SW 1271 (cell line): ENCODE results near the gene KCNAB2.
"Not testable (repeated sequence)": the region's sequence is repeated elsewhere in the genome, so short reads cannot be mapped to it uniquely, and the experiment has no call there.

Source experiments
- DNase-seq, 2 experiments: peaks; one replicate each; lab custom pipeline; 2025; lab: John Stamatoyannopoulos, UW

The KCNAB2 gene

DNA sequence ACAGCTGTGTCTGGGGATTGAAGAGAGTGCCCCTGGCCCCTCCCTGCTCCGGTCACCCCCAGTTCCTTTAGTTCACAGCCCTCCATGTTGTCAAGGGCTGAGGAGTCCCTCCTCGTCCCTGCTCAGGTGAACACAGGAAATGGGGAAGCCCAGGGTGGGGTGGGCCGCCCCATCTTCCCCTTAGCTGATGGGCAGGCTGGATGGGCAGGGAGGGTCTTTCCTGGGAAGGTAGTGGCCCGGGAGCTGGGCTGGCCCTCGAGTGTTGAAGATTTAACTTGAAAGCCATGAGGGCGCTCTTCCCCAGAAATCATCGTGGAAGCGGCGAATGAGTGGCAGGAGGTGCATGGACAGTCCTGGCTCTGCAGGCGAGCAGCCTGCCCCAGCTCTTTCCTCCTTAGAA is 35.1 kb upstream of the KCNAB2 start:
- DNase-seq = no peak

DNA sequence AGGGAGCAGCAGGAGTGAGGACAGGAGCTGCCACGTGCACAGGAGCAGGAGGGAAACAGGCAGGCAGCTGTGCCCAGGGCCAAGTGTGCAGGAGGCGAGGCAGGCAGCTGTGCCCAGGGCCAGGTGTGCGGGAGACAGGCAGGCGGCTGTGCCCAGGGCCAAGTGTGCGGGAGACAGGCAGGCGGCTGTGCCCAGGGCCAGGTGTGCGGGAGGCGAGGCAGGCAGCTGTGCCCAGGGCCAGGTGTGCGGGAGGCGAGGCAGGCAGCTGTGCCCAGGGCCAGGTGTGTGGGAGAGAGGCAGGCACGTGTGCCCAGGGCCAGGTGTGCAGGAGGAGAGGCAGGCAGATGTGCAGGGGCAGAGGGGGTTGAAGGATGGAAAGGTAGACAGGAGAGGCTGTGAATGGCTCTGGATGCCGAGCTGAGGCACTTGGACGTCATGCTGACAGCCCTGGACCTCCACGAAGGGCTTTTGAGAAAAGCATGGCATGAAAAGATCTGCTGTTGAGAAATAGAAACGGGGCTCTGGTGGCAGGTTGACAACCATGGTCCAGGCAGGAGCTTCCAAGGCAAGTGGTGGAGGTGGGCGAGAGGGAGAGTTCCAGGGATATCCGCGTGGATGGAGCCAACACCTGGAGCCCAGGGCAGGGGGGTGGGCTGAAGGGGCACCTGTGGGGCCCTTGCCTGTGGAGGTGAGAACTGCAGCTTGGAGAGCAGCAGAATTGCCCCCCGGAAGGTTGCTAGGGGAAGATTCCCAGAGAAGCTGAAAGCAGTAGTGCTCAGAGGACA is 34.3 kb upstream of the KCNAB2 start:
- no peak for DNase-seq

DNA sequence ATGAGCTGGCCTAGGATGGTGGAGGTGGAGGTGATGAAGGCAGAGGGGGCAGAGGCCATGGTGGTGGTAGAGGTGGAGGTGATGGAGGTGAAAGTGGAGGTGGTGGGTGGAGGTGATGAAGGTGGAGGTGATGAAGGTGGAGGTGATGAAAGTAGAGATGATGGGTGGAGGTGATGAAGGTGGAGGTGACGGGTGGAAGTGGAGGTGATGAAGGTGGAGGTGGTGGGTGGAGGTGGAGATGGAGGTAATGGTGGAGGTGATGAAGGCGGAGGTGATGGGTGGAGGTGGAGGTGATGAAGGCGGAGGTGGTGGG is 33.8 kb upstream of the KCNAB2 start:
- no peak for DNase-seq

GRCh38 chr1:6012529-6013318 is 33.0 kb upstream of the KCNAB2 start:
- no peak for DNase-seq

GRCh38 chr1:6013491-6013890 is 32.2 kb upstream of the KCNAB2 start:
- DNase-seq = no peak

GRCh38 chr1:6014130-6014999 is 31.3 kb upstream of the KCNAB2 start:
- no peak for DNase-seq

DNA sequence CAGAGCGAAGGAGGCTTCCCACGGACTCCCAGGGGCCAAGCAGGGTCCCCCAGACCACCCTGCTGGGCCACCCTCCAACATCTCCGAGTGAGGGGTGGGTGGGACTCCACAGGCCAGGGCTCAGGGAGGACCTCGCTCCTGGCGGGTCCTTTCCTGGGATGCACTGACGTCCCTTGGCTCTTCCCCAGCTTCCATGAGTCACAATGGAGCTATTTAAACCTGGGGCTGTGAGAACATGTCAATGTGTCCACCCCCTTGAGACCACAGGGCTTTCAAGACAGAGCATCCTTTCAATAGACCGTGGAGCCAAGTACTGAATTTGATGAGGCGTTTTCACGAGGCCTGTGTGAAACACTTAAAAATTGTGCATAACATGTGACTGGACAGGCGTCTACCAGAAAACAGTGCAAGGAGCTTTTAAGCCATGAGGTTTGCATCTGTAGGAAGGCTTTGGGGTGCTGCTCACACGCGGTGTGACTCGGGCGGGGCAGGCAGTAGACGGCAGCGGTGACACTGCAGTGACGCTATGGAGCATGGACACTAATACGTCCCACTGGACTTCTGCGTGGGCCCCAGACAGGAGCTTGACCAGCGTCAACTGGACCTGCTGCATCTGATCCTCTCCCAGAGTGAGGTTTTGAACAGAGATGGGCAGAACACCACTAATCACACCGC is 29.4 kb upstream of the KCNAB2 start:
- DNase-seq = no peak

DNA sequence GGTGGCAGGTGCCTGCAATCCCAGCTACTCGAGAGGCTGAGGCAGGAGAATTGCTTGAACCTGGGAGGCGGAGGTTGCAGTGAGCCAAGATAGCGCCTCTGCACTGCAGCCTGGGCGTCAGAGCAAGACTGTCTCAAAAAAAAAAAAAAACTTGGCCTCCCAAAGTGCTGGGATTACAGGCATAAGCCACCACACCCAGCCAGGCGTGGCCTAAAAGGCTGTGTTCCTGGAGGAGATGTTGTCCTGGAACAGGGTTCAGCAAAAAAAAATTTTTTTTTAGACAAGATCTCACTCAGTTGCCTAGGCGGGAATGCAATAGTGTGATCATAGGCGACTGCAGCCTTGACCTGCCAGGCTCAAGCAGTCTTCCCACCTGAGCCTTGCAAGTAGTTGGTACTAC is 28.0 kb upstream of the KCNAB2 start:
- not testable (repeated sequence) for DNase-seq

DNA sequence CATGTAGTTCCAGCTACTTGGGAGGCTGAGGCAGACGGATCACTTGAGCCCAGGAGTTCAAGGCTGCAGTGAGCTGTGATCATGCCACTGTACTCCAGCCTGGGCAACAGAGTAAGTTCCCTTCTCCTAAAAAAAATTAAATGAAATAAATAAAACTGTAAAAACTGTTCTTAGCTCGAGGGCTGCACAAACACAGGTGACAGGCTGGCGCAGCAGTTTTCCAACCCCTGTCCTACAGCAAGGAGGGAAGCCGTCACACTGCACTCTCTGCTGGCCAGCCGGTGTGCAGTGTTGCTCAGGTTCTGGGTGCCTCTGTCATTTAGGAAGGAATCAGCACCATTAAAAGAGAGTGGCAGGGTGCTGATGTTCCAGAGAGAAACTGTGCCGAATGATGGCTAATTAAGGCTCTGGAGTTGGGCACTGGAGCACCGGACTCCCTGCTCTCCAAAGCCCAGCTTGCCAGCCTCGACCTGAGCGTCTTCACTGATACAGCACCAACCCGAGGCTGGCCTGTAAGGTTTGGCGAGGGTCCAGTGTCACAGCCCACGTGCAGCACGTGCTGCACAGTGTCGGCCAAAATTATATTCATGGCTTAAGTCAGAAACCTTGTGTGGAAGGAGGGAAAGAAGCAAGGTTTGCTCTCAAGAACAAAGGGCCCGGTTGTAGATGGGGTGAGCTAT is 26.4 kb upstream of the KCNAB2 start:
- DNase-seq = no peak

- DNase-seq = no peak
Observed at GRCh38 chr1:6022193-6022592, 23.5 kb upstream of the KCNAB2 start.

DNA sequence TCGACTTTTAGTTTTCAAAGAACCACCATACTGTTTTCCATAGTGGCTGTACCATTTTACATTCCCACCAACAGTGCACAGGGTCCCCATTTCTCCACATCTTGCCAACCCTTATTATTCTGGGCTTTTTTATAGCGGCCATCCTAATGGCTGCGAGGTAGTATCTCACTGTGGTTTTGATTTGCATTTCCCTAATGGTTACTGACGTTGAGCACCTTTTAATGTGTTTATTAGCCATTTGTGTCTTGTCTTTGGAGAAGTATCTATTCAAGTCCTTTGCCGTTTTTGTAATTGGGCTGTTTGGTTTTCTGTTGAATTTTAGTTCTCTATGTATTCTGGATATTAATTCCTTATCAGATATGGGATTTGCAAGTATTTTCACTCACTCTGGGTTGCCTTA is 22.3 kb upstream of the KCNAB2 start:
- no peak for DNase-seq

DNA sequence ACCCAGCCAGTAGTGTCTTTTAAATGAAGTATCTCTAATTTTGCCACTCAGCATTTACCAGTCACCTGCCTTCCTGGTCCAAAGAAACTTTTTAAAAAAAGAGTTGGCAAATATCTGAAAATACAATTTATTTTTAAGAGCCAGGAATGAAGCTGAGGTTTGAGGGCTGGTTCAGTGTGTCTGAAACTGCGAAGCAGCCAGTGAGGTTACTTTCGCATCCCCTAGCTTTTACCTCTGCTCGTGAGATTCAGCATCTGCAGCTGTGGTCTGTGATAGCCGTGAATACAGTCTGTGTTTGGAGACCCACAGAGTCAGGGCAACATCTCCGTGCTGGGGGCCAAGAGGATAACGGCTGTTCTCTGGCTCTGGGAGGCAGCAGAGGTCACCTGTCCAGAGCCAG is 21.3 kb upstream of the KCNAB2 start:
- no peak for DNase-seq

GRCh38 chr1:6025269-6026094 is 20.2 kb upstream of the KCNAB2 start:
- DNase-seq = no peak

- DNase-seq = no peak
Observed at GRCh38 chr1:6026095-6026809, 19.4 kb upstream of the KCNAB2 start.

DNA sequence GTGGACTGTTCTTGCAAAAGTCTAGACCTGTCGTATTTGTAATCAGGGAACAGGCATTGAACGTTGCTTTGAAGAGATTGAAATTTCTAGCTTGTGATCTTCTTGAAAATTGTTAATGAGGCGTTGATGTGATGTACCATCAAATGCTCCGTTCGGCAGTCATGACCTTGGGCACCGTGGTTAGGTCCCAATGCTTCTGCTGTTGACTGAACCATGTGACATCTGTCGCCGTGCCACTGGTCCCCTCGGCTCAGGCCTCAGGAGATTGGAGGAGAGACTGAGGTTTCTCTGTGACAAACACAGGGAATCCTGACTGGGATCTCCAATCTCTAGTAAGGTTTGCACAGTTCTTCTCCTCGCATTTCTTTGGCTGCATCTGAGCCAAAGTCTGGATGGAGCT is 18.1 kb upstream of the KCNAB2 start:
- no peak for DNase-seq

DNA sequence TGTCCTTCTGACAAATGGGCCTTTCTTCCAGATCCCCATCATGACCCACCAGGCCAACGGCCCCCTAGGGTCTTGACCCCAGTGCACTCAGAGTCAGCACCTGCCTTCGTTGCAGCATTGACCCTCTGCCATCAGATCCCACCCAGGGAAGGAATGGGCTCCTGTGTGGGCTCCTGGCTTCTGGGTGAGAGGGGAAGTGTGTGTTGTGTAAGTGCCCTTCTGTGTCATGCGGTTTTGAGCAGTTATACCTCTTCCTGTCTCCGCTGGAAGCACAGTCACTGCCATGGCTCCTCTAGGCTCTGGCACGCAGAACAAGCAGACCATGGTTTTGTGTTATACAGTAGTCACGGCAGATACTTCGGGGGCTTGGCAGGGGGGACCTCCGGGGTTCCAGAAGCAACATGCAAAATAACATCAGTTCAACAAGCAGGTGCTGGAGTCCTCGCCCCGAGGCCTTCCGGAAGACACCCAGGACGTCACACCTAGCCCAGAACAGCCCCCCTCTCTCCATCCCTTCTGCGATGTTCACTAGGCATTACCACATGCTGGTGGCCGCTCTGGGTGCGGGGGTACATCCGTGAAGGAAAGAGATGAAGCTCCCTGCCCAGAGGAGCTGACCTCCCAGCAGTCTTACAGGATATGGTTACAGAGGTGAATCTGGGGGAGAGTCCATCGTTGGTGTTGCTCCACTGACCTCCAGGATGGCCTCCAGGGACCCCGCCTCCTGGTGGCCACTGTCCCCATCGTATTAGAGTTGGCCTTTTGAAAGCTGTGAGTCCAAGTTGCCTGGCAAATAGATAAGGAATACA is 17.4 kb upstream of the KCNAB2 start:
- no peak for DNase-seq

DNA sequence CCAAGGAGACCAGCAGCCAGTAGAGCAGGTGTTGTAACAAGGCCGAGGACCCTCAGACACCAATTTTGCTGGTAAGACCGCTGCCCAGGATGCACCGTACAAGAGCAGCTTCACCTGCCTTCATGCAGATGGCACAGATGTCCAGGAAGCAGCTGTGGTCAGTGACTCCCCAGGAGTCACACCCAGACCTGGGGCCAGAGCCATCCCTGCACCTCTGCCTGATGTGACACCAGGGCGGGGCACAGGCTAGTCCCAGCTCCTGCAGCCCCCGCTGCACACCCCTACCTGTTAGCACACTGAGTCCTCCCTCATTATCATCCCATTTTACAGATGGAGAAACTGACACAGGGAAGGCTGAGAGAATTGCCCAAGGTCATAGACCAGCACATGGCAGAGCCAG is 16.3 kb upstream of the KCNAB2 start:
- DNase-seq = no peak

DNA sequence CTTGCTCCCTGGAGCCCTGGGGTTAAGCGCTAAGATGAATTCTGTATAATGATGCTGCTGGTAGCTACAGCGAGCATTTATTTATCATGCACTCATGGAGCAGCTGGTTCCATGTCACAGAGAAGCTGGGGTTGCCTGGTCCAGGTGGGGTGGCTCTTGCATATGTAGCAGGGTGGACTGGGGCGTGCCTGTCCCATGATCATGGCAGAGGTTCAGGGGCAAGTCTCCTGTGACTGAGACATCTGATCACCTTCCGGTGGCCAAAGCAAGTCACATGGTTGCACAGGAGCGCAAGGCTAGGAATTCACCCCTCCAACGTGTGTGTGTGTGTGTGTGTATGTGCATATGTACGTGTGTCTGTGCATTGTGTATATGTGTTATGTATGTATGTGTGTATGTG is 15.6 kb upstream of the KCNAB2 start:
- DNase-seq = no peak
